ENCODE measurements around the gene DBET.
"Not testable (repeated sequence)": the region's sequence is repeated elsewhere in the genome, so short reads cannot be mapped to it uniquely, and the experiment has no call there.

The DBET gene

GRCh38 chr4:190049378-190050239 lies 14.7 kb upstream of the DBET start:
- DNase-seq: peak; percentile 16

- DNase-seq: not testable (repeated sequence)
Measured at GRCh38 chr4:190058997-190059396, 5.3 kb upstream of the DBET start.

- not testable (repeated sequence) for DNase-seq
Measured at GRCh38 chr4:190064805-190065204, 503 bp downstream of the DBET start.

- DNase-seq: not testable (repeated sequence)
Measured at GRCh38 chr4:190068351-190068750, 4.0 kb downstream of the DBET start.

- not testable (repeated sequence) for DNase-seq
Measured at GRCh38 chr4:190093052-190093451, 28.8 kb downstream of the DBET start.

GRCh38 chr4:190094031-190094430 lies 29.7 kb downstream of the DBET start:
- DNase-seq: not testable (repeated sequence)

GRCh38 chr4:190095335-190095734 lies 31.0 kb downstream of the DBET start:
- not testable (repeated sequence) for DNase-seq

GRCh38 chr4:190099605-190100004 lies 35.3 kb downstream of the DBET start:
- not testable (repeated sequence) for DNase-seq

GRCh38 chr4:190101525-190101924 lies 37.2 kb downstream of the DBET start:
- DNase-seq: not testable (repeated sequence)

- DNase-seq: not testable (repeated sequence)
Measured at GRCh38 chr4:190106191-190106590, 41.9 kb downstream of the DBET start.

- DNase-seq: not testable (repeated sequence)
Measured at GRCh38 chr4:190106611-190107480, 42.5 kb downstream of the DBET start.

- peak; percentile 3 for DNase-seq
Measured at GRCh38 chr4:190107766-190108485, 43.6 kb downstream of the DBET start.

GRCh38 chr4:190108756-190109155 lies 44.5 kb downstream of the DBET start:
- DNase-seq: peak; percentile 3

- DNase-seq: not testable (repeated sequence)
Measured at GRCh38 chr4:190109390-190110011, 45.2 kb downstream of the DBET start.

- not testable (repeated sequence) for DNase-seq
Measured at GRCh38 chr4:190110033-190110432, 45.7 kb downstream of the DBET start.

GRCh38 chr4:190110570-190111295 lies 46.4 kb downstream of the DBET start:
- DNase-seq: not testable (repeated sequence)

GRCh38 chr4:190112879-190113278 lies 48.6 kb downstream of the DBET start:
- not testable (repeated sequence) for DNase-seq

- not testable (repeated sequence) for DNase-seq
Measured at GRCh38 chr4:190114991-190115390, 50.7 kb downstream of the DBET start.

Data from activated CD4-positive, alpha-beta T cell treated with anti-CD3 and anti-CD28 coated beads, Interleukin-2, Interleukin-6, amounts not matched to agents 100 ng/mL and 50 ng/mL, durations not matched to agents 16 hours and 8 hours (primary cell).